GM12878 (cell line): ENCODE measurements around the gene CWC27. TPM values are rescaled to one million over a fixed set of nuclear protein-coding genes. Genes with fewer than 3 reads are reported as not detected.

Experiments used
- ATAC-seq: fragments of 200-7000 bp; cut with Tn5 transposase; 3 replicates; pipeline ENCODE4 v1.9.1; 2020; ENCODE audit warnings: mild to moderate bottlenecking, moderate library complexity
- BruUV-seq: library from RNA; stranded (reverse); fragments of 400-500 nt; replicated peaks from 2 replicates; lab custom pipeline; 2021; lab: Mats Ljungman, UMichigan
- CTCF ChIA-PET: fragments of 300-600 bp; sonication (Branson Sonifier 250); formaldehyde crosslinking; extraction: SDS; loops from one replicate; lab custom pipeline; 2021; ENCODE audit warnings: inconsistent platforms; lab: Yijun Ruan, JAX
- POLR2A ChIA-PET: fragments of 350-600 bp; formaldehyde crosslinking; extraction: SDS; loops from one replicate; lab custom pipeline; 2021; ENCODE audit warnings: inconsistent platforms; lab: Charles Lee
- RAD21 ChIA-PET: fragments of 300-600 bp; sonication (Branson Sonifier 250); formaldehyde crosslinking; loops from one replicate; lab custom pipeline; 2023; ENCODE audit warnings: antibody characterized with exemption; ENCODE audit not compliant: unreplicated experiment; lab: Charles Lee
- SMC1A ChIA-PET: fragments of 300-600 bp; sonication (Branson Sonifier 250); formaldehyde crosslinking; loops from one replicate; lab custom pipeline; 2023; ENCODE audit not compliant: unreplicated experiment, uncharacterized antibody; lab: Charles Lee
- DNase-seq: peaks from one replicate; pipeline ENCODE4 v3.0.0-alpha.2; 2011; ENCODE audit warnings: low read depth, low spot score
- FAIRE-seq: peaks from 3 replicates; lab custom pipeline; 2011; peaks lifted over from hg19 to GRCh38; lab: Jason Lieb, UNC
- H2AFZ ChIP-seq: 2 replicates; pipeline ENCODE4 v1.6.0; 2011; ENCODE audit warnings: low read depth, low read length, control low read depth; ENCODE audit not compliant: control insufficient read depth
- H3K27ac ChIP-seq: 2 replicates; pipeline ENCODE4 v1.5.1; 2011; ENCODE audit warnings: control low read depth; ENCODE audit not compliant: control insufficient read depth, insufficient read depth
- H3K27me3 ChIP-seq, 2 experiments: replicated peaks in 1 of 2; 2 replicates each; pipeline versions ENCODE4 v1.6.0 to v1.6.1; 2011; ENCODE audit warnings: low read length in 1 of 2; ENCODE audit not compliant: control insufficient read depth in 2 of 2, insufficient read depth in 2 of 2
- H3K36me3 ChIP-seq, 2 experiments: 2 replicates each; pipeline ENCODE4 v1.5.1; 2011; ENCODE audit warnings: low read length in 1 of 2; ENCODE audit not compliant: control insufficient read depth in 2 of 2, insufficient read depth in 2 of 2
- H3K4me1 ChIP-seq: 2 replicates; pipeline ENCODE4 v1.6.1; 2011; ENCODE audit warnings: mild to moderate bottlenecking, low read length, moderate library complexity, mixed read lengths; ENCODE audit not compliant: control insufficient read depth, insufficient read depth
- H3K4me2 ChIP-seq: 2 replicates; pipeline ENCODE4 v1.6.0; 2011; ENCODE audit warnings: control low read depth; ENCODE audit not compliant: control insufficient read depth, insufficient read depth
- H3K4me3 ChIP-seq: fragments of 200-600 bp; sonication (generic); 2 replicates; pipeline ENCODE4 v1.5.1; 2016
- H3K79me2 ChIP-seq: 2 replicates; pipeline ENCODE4 v1.6.0; 2011; ENCODE audit warnings: low read length; ENCODE audit not compliant: control insufficient read depth, insufficient read depth
- H3K9ac ChIP-seq: 2 replicates; pipeline ENCODE4 v1.8.0; 2011; ENCODE audit warnings: low read length, control low read depth, mixed read lengths; ENCODE audit not compliant: control insufficient read depth, insufficient read depth
- H3K9me3 ChIP-seq: replicated peaks from 3 replicates; pipeline ENCODE4 v1.5.1; 2011; ENCODE audit warnings: mild to moderate bottlenecking, low read length; ENCODE audit not compliant: control insufficient read depth, insufficient read depth
- H4K20me1 ChIP-seq: 2 replicates; pipeline ENCODE4 v1.6.0; 2011; ENCODE audit not compliant: control insufficient read depth, insufficient read depth
- BHLHE40 ChIP-seq, 2 experiments: fragments of 450-650 bp in 1 of 2; IDR thresholded peaks; 2 replicates each; pipeline ENCODE4 v1.6.1; 2011 to 2017; ENCODE audit warnings: low read depth in 2 of 2, borderline replicate concordance in 1 of 2, improper control_type of control experiment in 1 of 2, low read length in 1 of 2, mild to moderate bottlenecking in 1 of 2
- FOXK2 ChIP-seq: fragments of 450-650 bp; IDR thresholded peaks from 2 replicates; pipeline ENCODE4 v1.6.1; 2017; ENCODE audit warnings: mild to moderate bottlenecking, moderate library complexity
- HDAC2 ChIP-seq: fragments of 200-600 bp; sonication (generic); IDR thresholded peaks from 2 replicates; pipeline ENCODE4 v1.6.1; 2017
- HSF1 ChIP-seq: fragments of 150-350 bp; IDR thresholded peaks from 2 replicates; pipeline ENCODE4 v1.6.1; 2014; ENCODE audit warnings: mild to moderate bottlenecking, low read depth, low read length
- MTA2 ChIP-seq: fragments of 450-650 bp; IDR thresholded peaks from 2 replicates; pipeline ENCODE4 v1.6.1; 2016; ENCODE audit warnings: low read depth, mild to moderate bottlenecking, moderate library complexity
- STAT1 ChIP-seq: fragments of 450-650 bp; conservative IDR thresholded peaks from 2 replicates; pipeline ENCODE4 v1.6.1; 2014; ENCODE audit warnings: antibody characterized with exemption, mild to moderate bottlenecking
- STAT3 ChIP-seq: IDR thresholded peaks from 2 replicates; pipeline ENCODE4 v1.6.1; 2011; ENCODE audit warnings: low read depth, low read length, improper control_type of control experiment
- WGBS: methylation state at CpG from one replicate; pipeline ENCODE4 v1.1.6; 2016; ENCODE audit warnings: low lambda C conversion rate; ENCODE audit not compliant: insufficient replicate concordance, insufficient coverage; ENCODE audit errors: missing lambda C conversion rate; 5-methylcytosine and 5-hydroxymethylcytosine counted together
- in situ Hi-C: fragments of 300-500 bp; cut with MboI; formaldehyde crosslinking; loops from 9 replicates; pipeline ENCODE4 v1.14.3; 2018; ENCODE audit warnings: mixed read lengths
- intact Hi-C: fragments of 100-400 bp; cut with micrococcal nuclease; formaldehyde crosslinking; loops from one replicate; pipeline ENCODE4 v1.14.2; 2022; ENCODE audit not compliant: unreplicated experiment
- polyA plus RNA-seq, 11 experiments: library from polyadenylated mRNA; depleted of rRNA in 4 of 11; unstranded in 6 of 11; stranded (reverse) in 5 of 11; fragments of >200 nt; fragmentation: Nextera tagmentation in 4 of 11; fragmentation: Illumina TruSeq in 1 of 11; extraction: Ambion mirVana in 4 of 11; extraction: Trizol in 1 of 11; gene quantifications; 1 replicate in 1 of 11; 2 replicates in 10 of 11; pipeline versions ENCODE4 v1.2.1 to v1.2.3, GENCODE V29; 2011 to 2016; ENCODE audit warnings: inconsistent platforms in 2 of 11, missing spikeins in 2 of 11, low read depth in 1 of 11
- total RNA-seq, 4 experiments: library from RNA; depleted of rRNA in 3 of 4; stranded (reverse); fragments of >200 nt in 3 of 4; fragmentation: Illumina TruSeq in 1 of 4; extraction: Trizol in 1 of 4; gene quantifications; 2 replicates each; pipeline versions ENCODE4 v1.2.1 to v1.2.3, GENCODE V29; 2013 to 2021

CWC27 gene
- total and polyA plus RNA-seq, 10 of the 15 experiments (the other 5 are each of a cell fraction or from before 2014, with no cell fraction given): 21.7 to 61.9 (median 47.0) TPM

- no peak for TF ChIP-seq HDAC2
These were observed 246.0 kb downstream of the CWC27 start (continued) for GRCh38 chr5:65014769-65015168.

GRCh38 chr5:65015767-65016166, 247.0 kb downstream of the CWC27 start:
- TF ChIP-seq MTA2: peak; percentile 72; the same call in 1 of the 2 replicates
- TF ChIP-seq STAT1: no peak
- no peak for TF ChIP-seq HSF1
- TF ChIP-seq STAT3: no peak
- no peak for TF ChIP-seq FOXK2
- peak in 1 of 2 experiments; percentile 29; a peak in 1 of 4 replicates for TF ChIP-seq BHLHE40 (IDR thresholded peaks at IDR 0.05; ENCODE audit: borderline replicate concordance in 1 of 2, low read depth in 2 of 2, low read length in 1 of 2)
- no peaks in the 10 kb centered on the region for H4K20me1 ChIP-seq
- ChIA-PET RAD21 (interaction anchor here (1.0 to 1.9 kb wide), 3 partner anchors 317 to 468 kb away, joined by 3 to 6 read pairs (median 4); partner anchors contain the start of gene ADAMTS6), CTCF (interaction anchor here (1.3 to 1.6 kb wide), 3 partner anchors 55 to 468 kb away, joined by 3 to 4 read pairs (median 4); no protein-coding TSS in a partner anchor), POLR2A (no interaction called here), SMC1A (interaction anchor here (0.9 to 2.6 kb wide), 9 partner anchors 10 to 547 kb away, joined by 3 to 7 read pairs (median 4); partner anchors contain the start of gene ADAMTS6)
- BruUV-seq: no TSS peak
- intact Hi-C loops (no loop called here), in situ Hi-C loops (no loop called here)
- H3K27me3 ChIP-seq: no peaks in the 10 kb centered on the region
- no peaks in the 10 kb centered on the region for H3K79me2 ChIP-seq
- DNase-seq (no peak), ATAC-seq (peak; percentile 66), FAIRE-seq (no peak)
- no peak overlapping the region for H3K4me2 ChIP-seq
- H2AFZ ChIP-seq: no peak overlapping the region
- 93% methylated on average over 3 of the region's 3 CpGs for WGBS
- H3K9ac ChIP-seq: no peak overlapping the region
- no peak overlapping the region for H3K4me3 ChIP-seq
- H3K27ac ChIP-seq: no peak overlapping the region
- no peaks in the 10 kb centered on the region for H3K36me3 ChIP-seq
- peaks cover 9% of the 10 kb centered on the region; the same call in 1 of the 2 replicates for H3K4me1 ChIP-seq
- H3K9me3 ChIP-seq: no peaks in the 10 kb centered on the region
